Activated CD8-positive, alpha-beta memory T cell treated with anti-CD3 and anti-CD28 coated beads, Interleukin-2, amount 50 U/mL, for 24 hours (primary cell): ENCODE results near the gene INKA1.
"Not testable (repeated sequence)": the region's sequence is repeated elsewhere in the genome, so short reads cannot be mapped to it uniquely, and the experiment has no call there.

ENCODE experiments used
- DNase-seq: peaks from one replicate; pipeline ENCODE4 v3.0.0-alpha.2; 2020; ENCODE audit errors: extremely low read depth

Gene INKA1

DNA sequence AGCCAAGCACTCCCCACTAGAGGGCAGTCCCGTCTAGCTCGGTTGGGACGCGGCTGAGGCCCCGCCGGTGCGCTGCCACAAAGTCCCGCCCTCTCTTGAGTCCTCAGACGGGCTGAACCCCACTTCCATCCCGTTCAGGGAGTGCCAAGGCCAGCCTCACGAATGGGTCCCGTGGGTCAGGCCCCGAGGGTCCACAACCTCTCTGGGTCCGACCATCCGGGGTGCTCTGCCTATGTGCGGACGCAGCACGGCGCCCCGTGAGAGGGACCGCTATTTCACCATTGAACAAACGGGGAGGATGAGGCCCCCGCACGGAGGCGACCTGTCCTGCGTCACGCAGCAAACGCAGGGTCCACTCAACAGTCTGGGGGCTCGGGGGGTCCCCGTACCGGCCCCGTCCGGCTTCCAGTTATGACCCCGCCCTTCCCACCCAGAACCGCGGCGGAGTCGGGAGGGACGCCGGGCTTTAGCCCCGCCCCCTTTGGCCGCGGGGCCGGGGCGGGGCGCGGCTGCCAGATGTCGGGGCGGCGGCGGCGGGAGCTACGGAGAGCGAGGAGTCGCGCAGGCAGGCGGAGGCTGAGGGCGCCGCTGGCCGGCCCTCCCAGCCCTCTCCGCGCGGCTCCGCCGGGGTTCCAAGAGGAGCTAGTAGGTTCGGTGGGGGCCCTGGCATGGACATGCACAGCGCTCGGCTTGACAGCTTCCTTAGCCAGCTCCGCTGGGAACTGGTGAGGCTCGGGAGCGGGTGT lies at the start of gene INKA1:
Gene INKA1, plus strand, starts transcription at position 543 of the 746 bp plus-strand sequence. Its CDS starts 132 bp downstream, at position 675.
- peak; percentile 71 for DNase-seq

GRCh38 chr3:49754536-49754935 lies 48.5 kb upstream of the INKA1 start:
- no peak for DNase-seq

GRCh38 chr3:49756036-49756435 lies 47.0 kb upstream of the INKA1 start:
- DNase-seq: no peak

GRCh38 chr3:49757197-49757596 lies 45.9 kb upstream of the INKA1 start:
- no peak for DNase-seq

DNA sequence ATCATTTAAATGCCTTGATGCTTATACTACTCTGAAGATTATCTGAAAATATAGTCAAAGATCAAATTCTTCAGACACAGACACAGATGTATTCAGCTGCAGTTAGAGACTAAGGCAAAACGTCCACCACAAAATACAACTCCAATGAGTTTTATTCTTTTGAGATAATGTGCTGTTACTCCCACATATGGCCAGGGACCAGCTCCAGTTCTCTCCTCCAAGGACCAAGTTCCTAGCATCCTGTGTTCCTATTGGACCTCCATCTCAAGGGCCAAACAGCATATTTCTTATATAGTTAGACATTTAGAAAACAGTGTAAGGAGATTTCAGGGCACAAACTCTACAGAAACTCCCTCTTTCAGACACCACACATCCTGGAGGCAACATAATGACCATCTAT lies 43.8 kb upstream of the INKA1 start:
- DNase-seq: no peak

DNA sequence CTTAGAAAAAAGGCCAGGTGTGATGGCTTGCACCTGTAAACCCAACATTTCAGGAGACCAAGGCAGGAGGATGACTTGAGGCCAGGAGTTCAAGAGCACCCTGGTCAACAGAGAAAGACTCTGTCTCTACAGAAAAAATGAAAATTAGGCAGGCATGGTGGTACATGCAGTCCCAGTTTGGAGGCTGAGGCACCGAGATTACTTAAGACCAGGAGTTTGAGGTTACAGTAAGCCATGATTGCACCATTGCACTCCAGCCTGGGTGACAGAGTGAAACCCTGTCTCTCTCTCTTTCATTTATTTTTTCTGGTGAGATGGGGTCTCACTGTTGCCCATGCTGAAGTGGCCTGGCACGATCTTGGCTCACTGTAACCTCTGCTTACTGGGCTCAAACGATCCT lies 41.4 kb upstream of the INKA1 start:
- DNase-seq: no peak

- no peak for DNase-seq
Measured at GRCh38 chr3:49763981-49764380, 39.1 kb upstream of the INKA1 start.

DNA sequence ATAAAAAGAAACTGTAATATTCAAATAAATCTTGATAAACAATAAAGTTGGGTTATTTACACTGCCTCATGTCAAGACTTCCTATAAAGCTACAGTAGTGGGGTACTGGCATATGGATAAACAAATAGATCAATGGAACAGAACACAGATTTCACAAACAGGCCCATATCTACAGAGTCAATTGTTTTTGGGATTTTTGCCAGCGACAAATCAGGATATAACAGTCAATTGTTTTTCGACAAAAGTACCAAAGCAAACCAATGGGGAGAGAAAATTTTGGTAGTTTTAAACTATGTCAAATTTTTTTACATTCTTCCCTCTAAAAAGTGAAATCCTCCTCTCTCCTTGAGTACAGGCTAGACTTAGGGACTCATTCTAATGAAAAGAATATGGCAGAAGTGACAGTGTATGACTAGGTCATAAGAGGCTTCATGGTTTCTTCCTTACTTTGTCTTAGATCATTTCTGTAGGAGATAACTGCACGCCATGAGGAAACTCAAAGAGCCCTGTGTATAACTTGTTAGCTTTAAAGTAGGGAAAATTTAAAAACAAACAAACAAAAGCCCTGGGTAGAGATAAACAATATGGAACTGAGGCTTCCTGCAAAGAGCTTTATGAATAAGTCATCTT lies 33.7 kb upstream of the INKA1 start:
- DNase-seq: no peak

DNA sequence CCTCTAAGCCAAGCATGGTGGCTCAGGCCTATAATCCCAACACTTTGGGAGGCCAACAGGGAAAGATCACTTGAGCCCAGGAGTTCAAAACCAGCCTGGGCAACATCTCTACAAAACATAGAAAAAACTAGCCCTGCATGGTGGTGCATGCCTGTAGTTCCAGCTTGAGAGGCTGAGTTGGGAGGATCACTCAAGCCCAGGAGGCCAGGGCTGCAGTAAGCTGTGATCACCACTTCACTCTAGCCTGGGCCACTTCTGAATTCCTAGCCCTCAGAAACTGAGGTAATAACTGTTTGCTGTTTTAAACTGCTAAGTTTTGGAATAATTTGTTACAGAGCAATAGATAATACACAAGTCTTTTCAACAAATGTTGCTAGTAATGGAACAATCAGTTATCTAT lies 33.1 kb upstream of the INKA1 start:
- DNase-seq: no peak

- no peak for DNase-seq
Measured at GRCh38 chr3:49771340-49771938, 31.6 kb upstream of the INKA1 start.

DNA sequence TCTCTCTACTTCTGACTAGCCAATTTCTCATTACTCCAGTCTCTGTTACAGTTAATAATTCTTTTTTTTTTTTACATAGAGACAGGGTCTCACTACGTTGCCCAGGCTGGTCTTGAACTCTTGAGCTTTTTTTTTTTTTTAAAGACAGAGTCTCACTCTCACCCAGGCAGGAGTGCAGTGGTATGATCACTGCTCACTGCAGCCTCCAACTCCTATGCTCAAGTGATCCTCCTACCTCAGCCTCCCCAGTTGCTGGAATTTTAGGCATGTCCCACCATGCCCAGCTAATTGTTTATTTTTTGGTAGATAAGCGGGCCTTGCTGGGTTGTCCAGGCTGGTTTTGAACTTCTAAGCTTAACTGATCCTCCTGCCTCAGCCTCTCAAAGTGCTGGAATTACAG lies 30.4 kb upstream of the INKA1 start:
- no peak for DNase-seq

DNA sequence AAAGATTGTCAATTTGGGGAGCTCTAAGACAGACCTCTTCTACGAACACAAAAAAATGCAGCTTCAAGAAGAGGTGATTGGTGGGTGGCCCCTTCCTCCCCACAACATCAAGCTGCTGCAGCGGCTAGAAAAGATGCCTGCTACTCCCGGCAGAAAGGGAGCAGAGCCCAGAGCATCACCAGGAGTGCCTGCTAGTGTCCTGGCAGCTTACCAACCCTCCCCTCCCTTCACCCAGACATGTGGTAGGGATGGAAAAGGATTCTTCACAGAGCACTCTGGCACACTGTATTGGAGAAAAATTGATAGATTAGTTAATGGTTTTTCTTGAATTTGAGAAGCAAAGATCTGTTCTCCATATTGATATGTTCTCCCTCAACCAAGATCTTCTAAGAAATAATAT lies 27.5 kb upstream of the INKA1 start:
- no peak for DNase-seq

DNA sequence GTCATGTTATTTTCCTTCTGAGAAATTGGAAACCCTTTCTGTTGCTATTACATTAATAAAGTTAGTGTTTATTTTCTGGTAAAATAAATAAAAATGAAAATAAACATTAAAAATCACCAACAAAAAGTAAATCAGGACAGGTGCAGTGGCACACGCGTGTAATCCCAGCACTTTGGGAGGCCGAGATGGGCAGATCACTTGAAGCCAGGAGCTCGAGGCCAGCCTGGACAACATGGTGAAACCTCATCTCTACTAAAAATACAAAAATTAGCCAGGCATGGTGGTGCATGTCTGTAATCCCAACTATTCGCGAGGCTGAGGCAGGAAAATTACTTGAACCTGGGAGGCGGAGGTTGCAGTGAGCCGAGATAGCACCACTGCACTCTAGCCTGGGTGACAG lies 27.0 kb upstream of the INKA1 start:
- not testable (repeated sequence) for DNase-seq

GRCh38 chr3:49779358-49780079 lies 23.5 kb upstream of the INKA1 start:
- no peak for DNase-seq

DNA sequence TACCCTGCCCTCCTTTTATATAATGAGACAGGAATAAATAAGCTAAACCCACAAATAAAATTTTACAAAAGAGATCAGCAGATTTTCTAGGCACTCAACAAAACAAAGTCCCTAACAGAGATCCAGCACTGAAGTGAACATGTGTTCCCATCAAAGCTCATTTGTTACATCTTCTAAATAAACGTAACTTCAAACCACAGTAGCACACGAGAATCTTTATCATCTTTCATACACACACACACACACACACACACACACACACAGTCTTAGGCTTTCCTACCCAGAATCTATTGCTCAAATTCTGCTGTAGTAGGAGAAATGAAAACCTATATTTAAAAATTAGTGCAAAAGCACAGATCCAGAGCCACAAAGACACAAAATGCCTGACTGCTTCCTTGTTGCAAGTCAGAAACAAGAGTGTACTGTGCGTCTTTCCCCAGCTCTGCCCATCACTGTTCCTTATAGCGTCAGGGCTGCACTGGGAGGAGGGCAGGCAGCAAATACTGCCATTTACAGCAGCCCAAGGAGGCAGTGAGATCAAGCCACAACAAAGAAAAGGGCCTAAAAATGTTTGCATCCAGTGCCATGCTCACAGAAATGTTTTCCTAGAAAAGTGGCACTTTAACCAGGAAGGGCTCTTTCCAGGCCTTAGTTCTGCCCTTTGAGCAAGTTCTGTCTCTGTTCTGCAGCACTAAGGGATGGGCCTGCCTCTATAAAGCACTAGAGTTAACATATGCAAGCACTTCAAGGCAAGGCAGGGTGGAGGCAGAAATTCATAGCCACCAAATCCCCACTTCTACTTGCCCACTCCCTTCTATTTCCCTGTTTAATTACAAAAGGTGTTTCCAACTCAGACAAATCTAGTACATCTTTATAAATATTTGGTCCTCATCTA lies 22.7 kb upstream of the INKA1 start:
- DNase-seq: no peak

GRCh38 chr3:49780975-49781365 lies 22.1 kb upstream of the INKA1 start:
- not testable (repeated sequence) for DNase-seq

GRCh38 chr3:49781415-49782199 lies 21.5 kb upstream of the INKA1 start:
- DNase-seq: no peak

DNA sequence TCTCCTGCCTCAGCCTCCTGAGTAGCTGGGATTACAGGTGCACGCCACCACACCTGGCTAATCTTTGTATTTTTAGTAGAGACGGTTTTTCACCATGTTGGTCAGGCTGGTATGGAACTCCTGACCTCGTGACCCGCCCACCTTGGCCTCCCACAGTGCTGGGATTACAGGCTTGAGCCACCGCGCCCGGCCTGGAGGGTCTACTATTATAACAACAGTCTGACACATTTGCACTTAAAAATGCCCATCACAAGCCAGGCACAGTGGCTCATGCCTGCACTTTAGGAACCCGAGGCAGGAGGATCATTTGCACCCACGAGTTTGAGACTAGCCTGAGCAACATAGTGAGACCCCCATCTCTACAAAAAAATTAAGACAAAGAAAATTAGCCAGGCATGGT lies 20.8 kb upstream of the INKA1 start:
- DNase-seq: not testable (repeated sequence)

DNA sequence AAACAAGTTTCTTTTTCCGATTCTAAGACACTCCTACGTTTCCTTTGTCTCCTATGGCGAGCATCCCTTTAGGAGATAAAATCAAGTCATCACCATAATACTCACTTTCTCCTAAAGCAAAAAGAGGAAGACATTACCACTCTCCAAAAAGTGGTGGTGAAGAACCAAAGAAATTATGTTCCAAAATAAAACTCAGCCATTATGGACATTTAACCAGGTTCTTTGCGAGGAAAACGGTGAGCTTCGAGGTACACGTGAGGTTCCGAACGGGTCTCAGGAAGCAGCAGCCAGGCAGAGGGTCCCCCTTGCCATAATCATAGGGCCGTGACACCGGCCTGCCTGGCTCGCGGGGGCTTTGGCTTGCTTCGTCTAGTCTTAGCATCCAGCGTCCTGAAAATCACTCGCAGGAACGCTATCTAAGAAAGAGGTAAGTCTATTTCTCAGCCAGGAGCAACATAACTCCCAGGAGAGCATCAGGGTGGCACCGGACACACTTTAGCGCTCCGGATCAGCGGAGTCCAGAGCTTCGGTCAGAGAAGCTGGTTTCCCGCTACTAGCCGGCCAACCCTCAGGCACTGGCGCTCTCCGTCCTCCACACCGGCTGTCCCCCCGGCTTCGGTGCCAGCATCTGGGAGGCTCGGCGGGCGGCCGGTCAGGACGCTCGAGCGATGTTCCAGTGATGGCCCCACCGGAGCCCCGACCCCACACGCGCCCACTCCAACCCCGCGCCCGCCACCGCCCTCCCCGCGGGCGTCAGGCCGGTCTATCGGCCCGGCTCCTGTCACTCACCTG lies 17.3 kb upstream of the INKA1 start:
- no peak for DNase-seq
